ENCODE results near the gene PHLDA2.

PHLDA2 gene

DNA sequence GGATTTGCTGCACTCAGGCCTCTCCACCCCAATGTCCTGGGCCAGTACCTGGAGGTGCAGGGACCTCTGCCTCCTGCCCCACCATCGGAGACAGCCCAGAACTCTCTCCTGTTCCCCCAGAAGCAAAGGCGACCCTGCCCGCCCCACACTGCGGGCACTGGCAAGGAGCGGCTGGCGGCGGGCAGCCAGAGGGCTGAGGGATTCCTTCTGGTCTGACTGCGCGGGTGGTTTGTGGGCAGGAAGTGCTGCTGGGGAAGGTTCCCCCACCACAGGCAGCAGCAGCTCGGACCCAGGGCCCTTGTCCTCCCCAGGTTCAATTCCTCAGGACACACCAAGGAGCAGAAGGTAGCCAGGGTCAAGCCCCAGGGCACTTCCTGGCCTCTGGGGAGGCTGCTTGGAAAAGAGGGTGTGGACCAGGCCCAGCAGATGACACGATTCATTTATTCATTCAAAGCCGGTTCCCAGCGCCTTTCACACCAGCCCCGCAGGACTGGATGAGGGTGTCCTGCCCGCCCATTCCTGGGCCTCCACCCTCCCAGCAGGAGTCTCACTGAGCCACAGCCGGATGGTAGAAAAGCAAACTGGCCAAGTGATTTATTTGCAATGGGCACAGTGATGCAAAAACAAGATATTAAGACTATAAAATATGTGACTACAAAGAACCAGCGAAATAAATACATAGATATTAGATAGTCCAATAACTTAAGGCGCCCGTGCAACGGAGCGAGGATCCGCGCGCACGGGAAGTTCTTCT, 1.2 kb downstream of the PHLDA2 start:
- no peak overlapping the region for H3K9ac ChIP-seq (ENCODE audit: low read length)
- no peaks in the 10 kb centered on the region for H3K9me2 ChIP-seq (replicated peaks; ENCODE audit: insufficient read depth, low read length)
- H3K36me3 ChIP-seq (replicated peaks; ENCODE audit: insufficient read depth, low read length) = no peaks in the 10 kb centered on the region
- no peaks in the 10 kb centered on the region for H4K20me1 ChIP-seq (ENCODE audit: insufficient read depth, low read length)
- no peak for DNase-seq
- TF ChIP-seq, protein P1, sequence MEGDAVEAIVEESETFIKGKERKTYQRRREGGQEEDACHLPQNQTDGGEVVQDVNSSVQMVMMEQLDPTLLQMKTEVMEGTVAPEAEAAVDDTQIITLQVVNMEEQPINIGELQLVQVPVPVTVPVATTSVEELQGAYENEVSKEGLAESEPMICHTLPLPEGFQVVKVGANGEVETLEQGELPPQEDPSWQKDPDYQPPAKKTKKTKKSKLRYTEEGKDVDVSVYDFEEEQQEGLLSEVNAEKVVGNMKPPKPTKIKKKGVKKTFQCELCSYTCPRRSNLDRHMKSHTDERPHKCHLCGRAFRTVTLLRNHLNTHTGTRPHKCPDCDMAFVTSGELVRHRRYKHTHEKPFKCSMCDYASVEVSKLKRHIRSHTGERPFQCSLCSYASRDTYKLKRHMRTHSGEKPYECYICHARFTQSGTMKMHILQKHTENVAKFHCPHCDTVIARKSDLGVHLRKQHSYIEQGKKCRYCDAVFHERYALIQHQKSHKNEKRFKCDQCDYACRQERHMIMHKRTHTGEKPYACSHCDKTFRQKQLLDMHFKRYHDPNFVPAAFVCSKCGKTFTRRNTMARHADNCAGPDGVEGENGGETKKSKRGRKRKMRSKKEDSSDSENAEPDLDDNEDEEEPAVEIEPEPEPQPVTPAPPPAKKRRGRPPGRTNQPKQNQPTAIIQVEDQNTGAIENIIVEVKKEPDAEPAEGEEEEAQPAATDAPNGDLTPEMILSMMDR (IDR thresholded peaks at IDR 0.05; ENCODE audit: low read length) = no peak
- TF ChIP-seq EZH2 (optimal IDR thresholded peaks at IDR 0.05; ENCODE audit: low read depth, low read length) (no peak), EZH2phosphoT487 (IDR thresholded peaks at IDR 0.05; ENCODE audit: low read length) (no peak)
- no peak overlapping the region for H3K4me3 ChIP-seq (ENCODE audit: low read length)
- H3K9me3 ChIP-seq (replicated peaks; ENCODE audit: insufficient read depth, low read length) = no peaks in the 10 kb centered on the region
- peaks cover 60% of the 10 kb centered on the region for H3K27me3 ChIP-seq (replicated peaks; ENCODE audit: insufficient read depth, low read length)
- no peaks in the 10 kb centered on the region for H3K79me2 ChIP-seq (ENCODE audit: low read length)
- H3K4me1 ChIP-seq (ENCODE audit: low read length) = peaks cover 4% of the 10 kb centered on the region
- no peak overlapping the region for H3K4me2 ChIP-seq (ENCODE audit: low read depth, low read length)
- H3K27ac ChIP-seq (ENCODE audit: low read length) = no peak overlapping the region
- H2AFZ ChIP-seq (ENCODE audit: low read length) = no peak overlapping the region
- H3F3A ChIP-seq (ENCODE audit: insufficient read depth, low read length) = 0 out of 2 replicates have a peak, but pooled peaks cover 9% of the 10 kb centered on the region

DNA sequence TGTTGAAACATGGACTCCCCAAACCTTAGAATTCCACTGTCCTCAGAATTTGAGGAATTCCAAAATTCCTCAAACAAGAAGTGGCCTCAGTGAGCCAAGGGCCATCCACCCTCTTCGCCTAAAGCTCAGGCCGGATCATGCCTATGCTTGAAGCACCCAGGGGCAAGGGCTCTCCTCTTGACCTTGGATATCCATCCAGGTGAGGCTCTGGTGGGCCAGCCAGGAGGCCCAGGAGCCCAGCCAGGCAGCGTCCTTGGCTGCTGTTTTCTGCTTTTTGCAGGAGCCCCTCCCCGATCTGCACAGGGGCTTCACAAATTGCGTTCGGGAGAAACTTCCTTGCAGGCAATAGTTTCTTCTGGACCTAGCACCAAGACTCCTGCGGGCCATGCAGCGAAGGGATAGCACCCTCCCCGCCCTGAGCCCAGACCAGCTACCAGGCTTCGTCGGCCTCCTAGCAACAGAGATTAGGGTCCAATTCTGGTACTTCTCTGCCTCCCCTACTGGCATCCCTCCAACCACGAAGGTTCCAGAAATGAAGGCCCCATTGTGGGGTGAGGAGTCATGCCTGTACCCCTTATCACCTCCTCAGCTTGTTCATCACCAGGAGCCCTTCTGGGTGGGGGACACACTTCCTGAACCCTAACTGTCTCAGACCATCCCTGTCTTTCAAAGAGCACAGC, 2.0 kb downstream of the PHLDA2 start:
- H3K27me3 ChIP-seq (replicated peaks; ENCODE audit: insufficient read depth, low read length) = peaks cover 60% of the 10 kb centered on the region
- no peak overlapping the region for H3K27ac ChIP-seq (ENCODE audit: low read length)
- DNase-seq = no peak
- no peaks in the 10 kb centered on the region for H3K4me1 ChIP-seq (ENCODE audit: low read length)
- TF ChIP-seq EZH2phosphoT487 (IDR thresholded peaks at IDR 0.05; ENCODE audit: low read length) = no peak
- TF ChIP-seq, protein P1 (IDR thresholded peaks at IDR 0.05; ENCODE audit: low read length) = no peak
- no peak for TF ChIP-seq EZH2 (optimal IDR thresholded peaks at IDR 0.05; ENCODE audit: low read depth, low read length)
- no peaks in the 10 kb centered on the region for H3K36me3 ChIP-seq (replicated peaks; ENCODE audit: insufficient read depth, low read length)
- H4K20me1 ChIP-seq (ENCODE audit: insufficient read depth, low read length) = no peaks in the 10 kb centered on the region
- H3K9ac ChIP-seq (ENCODE audit: low read length) = no peak overlapping the region
- no peak overlapping the region for H3K4me2 ChIP-seq (ENCODE audit: low read depth, low read length)
- 0 out of 2 replicates have a peak, but pooled peaks cover 4% of the 10 kb centered on the region for H3F3A ChIP-seq (ENCODE audit: insufficient read depth, low read length)
- no peaks in the 10 kb centered on the region for H3K9me2 ChIP-seq (replicated peaks; ENCODE audit: insufficient read depth, low read length)
- H2AFZ ChIP-seq (ENCODE audit: low read length) = no peak overlapping the region
- H3K9me3 ChIP-seq (replicated peaks; ENCODE audit: insufficient read depth, low read length) = no peaks in the 10 kb centered on the region
- H3K79me2 ChIP-seq (ENCODE audit: low read length) = no peaks in the 10 kb centered on the region
- H3K4me3 ChIP-seq (ENCODE audit: low read length) = no peak overlapping the region

DNA sequence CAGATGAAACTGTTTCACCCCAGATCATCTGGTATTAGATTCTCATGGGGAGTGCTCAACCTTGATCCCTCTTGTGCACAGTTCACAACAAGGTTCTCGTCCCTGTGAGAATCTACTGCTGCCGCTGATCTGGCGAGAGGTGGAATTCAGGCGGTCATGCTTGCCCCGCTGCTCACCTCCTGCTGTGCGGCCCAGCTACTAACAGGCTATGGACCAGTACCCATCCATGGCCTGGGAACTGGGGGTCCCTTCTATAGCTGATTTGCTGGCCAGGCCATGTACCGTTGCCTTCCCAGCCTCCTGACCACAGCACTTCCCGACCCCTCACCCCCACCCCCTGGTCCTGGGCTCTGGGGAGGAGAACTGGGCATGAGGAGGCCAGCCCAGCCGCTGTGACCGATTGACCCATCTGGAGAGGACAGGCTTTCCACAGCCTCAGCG, 2.6 kb downstream of the PHLDA2 start:
- no peak overlapping the region for H3K27ac ChIP-seq (ENCODE audit: low read length)
- DNase-seq = no peak
- no peak overlapping the region for H3K9ac ChIP-seq (ENCODE audit: low read length)
- no peaks in the 10 kb centered on the region for H3K79me2 ChIP-seq (ENCODE audit: low read length)
- H3K4me3 ChIP-seq (ENCODE audit: low read length) = no peak overlapping the region
- H3K4me1 ChIP-seq (ENCODE audit: low read length) = no peaks in the 10 kb centered on the region
- no peaks in the 10 kb centered on the region for H4K20me1 ChIP-seq (ENCODE audit: insufficient read depth, low read length)
- H3K27me3 ChIP-seq (replicated peaks; ENCODE audit: insufficient read depth, low read length) = peaks cover 60% of the 10 kb centered on the region
- H3K9me2 ChIP-seq (replicated peaks; ENCODE audit: insufficient read depth, low read length) = no peaks in the 10 kb centered on the region
- H3K36me3 ChIP-seq (replicated peaks; ENCODE audit: insufficient read depth, low read length) = no peaks in the 10 kb centered on the region
- no peak overlapping the region for H2AFZ ChIP-seq (ENCODE audit: low read length)
- H3F3A ChIP-seq (ENCODE audit: insufficient read depth, low read length) = 0 out of 2 replicates have a peak, but pooled peaks cover 4% of the 10 kb centered on the region
- TF ChIP-seq, protein P1 (IDR thresholded peaks at IDR 0.05; ENCODE audit: low read length) = no peak
- TF ChIP-seq EZH2phosphoT487 (IDR thresholded peaks at IDR 0.05; ENCODE audit: low read length) = no peak
- TF ChIP-seq EZH2 (optimal IDR thresholded peaks at IDR 0.05; ENCODE audit: low read depth, low read length) = no peak
- no peak overlapping the region for H3K4me2 ChIP-seq (ENCODE audit: low read depth, low read length)
- no peaks in the 10 kb centered on the region for H3K9me3 ChIP-seq (replicated peaks; ENCODE audit: insufficient read depth, low read length)

Data from MM.1S (cell line).